Esophagus squamous epithelium (tissue), 4 donors: ENCODE data around the gene OR2M5.

Experiments
- POLR2A ChIP-seq, 4 donors: fragments of 450-650 bp; IDR thresholded peaks; one replicate each; pipeline ENCODE4 v1.6.1; 2017; ENCODE audit warnings: antibody characterized with exemption in 4 of 4, mild to moderate bottlenecking in 4 of 4, moderate library complexity in 3 of 4
- TF ChIP-seq, protein P1 (sequence below), 6 experiments: fragments of 450-650 bp in 4 of 6; fragments of 200-600 bp in 2 of 6; sonication (generic) in 2 of 6; IDR thresholded peaks; one replicate each; pipeline ENCODE4 v1.5.1; 2016 to 2019; ENCODE audit warnings: antibody characterized with exemption in 6 of 6, mild to moderate bottlenecking in 4 of 6, moderate library complexity in 4 of 6

DNA sequence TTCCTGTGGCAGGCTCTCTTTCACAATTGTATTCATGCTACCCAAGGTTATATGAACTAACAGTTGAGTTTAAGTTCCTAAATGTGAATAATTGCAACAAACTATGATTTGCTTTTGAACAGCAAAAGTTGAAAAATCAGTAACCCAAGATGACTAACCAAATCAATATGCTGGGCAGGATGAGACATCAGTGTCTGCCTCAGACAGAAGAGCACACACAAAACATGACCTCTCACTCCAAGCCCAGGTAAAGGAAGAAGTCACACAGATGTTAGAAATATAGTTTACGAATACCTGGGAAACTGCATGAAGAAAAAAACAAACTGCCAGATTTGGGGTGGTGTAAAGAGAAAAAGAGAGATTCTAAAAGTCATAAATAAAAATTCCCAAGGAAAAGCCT lies 46.4 kb upstream of the OR2M5 start:
- TF ChIP-seq, protein P1, sequence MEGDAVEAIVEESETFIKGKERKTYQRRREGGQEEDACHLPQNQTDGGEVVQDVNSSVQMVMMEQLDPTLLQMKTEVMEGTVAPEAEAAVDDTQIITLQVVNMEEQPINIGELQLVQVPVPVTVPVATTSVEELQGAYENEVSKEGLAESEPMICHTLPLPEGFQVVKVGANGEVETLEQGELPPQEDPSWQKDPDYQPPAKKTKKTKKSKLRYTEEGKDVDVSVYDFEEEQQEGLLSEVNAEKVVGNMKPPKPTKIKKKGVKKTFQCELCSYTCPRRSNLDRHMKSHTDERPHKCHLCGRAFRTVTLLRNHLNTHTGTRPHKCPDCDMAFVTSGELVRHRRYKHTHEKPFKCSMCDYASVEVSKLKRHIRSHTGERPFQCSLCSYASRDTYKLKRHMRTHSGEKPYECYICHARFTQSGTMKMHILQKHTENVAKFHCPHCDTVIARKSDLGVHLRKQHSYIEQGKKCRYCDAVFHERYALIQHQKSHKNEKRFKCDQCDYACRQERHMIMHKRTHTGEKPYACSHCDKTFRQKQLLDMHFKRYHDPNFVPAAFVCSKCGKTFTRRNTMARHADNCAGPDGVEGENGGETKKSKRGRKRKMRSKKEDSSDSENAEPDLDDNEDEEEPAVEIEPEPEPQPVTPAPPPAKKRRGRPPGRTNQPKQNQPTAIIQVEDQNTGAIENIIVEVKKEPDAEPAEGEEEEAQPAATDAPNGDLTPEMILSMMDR (IDR thresholded peaks at IDR 0.05) = no peak
- TF ChIP-seq POLR2A (IDR thresholded peaks at IDR 0.05) = no peak
